Measurements from ENCODE around the gene EML4.
A peak's percentile ranks its signal among the peaks of the same experiment; 100 is the strongest.

The EML4 gene

DNA sequence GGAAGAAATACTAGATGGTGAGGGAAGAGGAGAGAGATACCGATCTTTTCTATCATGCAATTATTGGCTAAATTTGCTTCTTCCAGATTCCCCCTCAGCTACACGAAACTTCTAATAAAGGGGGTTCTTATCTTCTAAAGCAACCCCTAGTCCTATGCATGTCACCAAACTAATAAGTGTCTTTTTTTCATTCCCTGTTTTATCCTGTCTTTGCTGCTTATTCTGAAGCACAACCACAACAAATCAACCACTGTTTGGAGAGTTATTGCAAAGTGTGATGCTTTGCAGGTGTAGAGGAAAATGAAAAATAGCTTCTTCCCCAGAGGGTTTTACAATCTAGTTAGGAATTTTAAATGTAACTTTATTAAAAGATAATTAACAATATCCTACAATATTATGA lies 60.8 kb downstream of the EML4 start:
- DNase-seq, result no peak

GRCh38 chr2:42230891-42231290 lies 61.7 kb downstream of the EML4 start:
- no peak for DNase-seq

DNA sequence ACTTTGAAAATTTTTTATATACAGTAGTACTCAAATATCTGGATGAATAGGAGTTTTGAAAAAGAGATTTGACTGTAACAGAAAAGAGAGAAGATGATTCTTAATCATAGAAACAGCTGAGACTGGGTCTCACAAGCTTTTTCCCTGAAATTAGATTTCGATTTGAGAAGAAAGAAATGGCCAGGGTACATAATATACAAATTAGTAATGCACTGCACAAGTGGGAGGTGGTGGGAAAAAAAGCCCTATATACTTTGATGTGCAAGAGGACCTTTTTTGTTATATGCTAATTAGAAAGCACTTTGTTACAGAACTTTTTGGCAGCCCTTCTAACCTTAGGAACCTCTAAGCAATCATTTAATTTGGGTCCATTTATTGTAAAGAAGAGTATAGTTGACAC lies 62.9 kb downstream of the EML4 start:
- DNase-seq, result no peak

DNA sequence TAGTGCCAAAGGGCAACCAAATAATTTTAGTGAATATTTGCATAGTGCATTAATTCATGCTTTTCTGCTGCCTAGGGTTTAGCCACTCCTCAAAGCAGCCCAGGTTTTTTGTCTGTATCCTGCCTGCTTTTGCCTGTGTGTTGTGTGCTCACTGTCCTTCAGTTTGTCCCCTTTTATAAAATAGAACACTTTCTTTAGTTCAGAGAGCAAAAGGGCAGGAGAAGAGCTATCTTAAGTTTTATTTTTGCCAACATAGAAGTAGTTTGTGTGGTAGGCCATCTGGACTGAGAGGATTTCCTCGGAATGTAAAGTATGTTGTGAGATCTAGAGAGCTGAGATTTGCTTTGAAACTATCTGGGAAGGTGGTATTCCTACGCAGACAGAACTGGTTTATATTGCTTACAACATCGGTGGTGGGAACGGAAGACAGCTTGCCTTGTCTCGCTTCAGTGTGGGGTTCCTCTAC lies 64.9 kb downstream of the EML4 start:
- no peak for DNase-seq

DNA sequence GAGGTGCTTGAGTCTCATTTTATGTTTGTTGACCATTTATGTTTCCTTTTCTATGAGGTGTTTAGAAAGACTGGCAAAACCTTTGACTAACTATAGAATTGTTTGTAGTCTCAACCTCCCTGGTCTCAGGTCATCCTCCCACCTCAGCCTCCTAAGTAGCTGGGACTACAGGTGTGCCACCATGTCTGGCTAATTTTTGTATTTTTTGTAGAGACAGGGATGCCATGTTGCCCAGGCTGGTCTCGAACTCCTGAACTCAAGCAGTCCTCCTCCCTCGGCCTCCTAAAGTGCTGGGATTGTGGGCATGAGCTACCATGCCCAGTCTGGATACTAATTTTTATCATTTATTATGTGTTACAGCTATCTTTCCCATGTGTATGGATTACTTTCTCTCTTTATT lies 67.8 kb downstream of the EML4 start:
- DNase-seq, result no peak

GRCh38 chr2:42238644-42239288 lies 69.6 kb downstream of the EML4 start:
- DNase-seq, result peak; percentile 57

GRCh38 chr2:42239289-42239661 lies 70.1 kb downstream of the EML4 start:
- no peak for DNase-seq

- peak; percentile 12 for DNase-seq
Observed at GRCh38 chr2:42239811-42240210, 70.7 kb downstream of the EML4 start.

DNA sequence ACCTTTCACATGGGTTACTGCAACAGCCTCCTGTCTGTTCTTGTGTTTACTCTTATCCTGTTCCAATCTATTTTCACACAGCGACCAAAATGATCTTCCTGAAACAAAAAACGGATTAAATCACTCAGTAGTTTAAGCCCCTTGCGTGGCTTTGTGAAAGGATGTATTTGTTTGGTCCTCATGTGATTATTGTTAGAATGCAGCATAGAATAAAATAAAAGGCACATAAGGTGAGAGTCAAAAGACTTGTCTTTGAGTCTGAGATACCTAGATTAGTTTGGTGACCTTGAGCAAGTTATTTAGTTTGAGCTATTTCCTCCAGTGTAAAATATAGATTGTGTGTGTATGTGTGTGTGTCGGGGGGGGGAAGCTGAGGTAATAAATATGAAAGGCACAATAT lies 72.4 kb downstream of the EML4 start:
- DNase-seq, result no peak

GRCh38 chr2:42243297-42243696 lies 74.1 kb downstream of the EML4 start:
- DNase-seq, result no peak

- no peak for DNase-seq
Observed at GRCh38 chr2:42244520-42244919, 75.4 kb downstream of the EML4 start.

DNA sequence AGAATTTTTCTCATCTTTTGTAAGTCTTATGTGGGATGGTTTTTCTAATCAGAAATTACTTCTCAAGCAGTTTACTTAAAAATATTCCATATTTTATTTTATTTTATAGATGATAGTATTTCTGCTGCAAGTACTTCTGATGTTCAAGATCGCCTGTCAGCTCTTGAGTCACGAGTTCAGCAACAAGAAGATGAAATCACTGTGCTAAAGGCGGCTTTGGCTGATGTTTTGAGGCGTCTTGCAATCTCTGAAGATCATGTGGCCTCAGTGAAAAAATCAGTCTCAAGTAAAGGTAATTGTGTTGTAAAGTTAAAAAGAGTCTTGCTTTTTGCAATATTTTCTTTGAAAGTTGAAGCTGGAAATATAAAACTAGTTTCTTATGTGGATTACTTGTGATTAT lies 76.2 kb downstream of the EML4 start:
- DNase-seq, result no peak

- DNase-seq, result no peak
Observed at GRCh38 chr2:42246562-42246961, 77.4 kb downstream of the EML4 start.

DNA sequence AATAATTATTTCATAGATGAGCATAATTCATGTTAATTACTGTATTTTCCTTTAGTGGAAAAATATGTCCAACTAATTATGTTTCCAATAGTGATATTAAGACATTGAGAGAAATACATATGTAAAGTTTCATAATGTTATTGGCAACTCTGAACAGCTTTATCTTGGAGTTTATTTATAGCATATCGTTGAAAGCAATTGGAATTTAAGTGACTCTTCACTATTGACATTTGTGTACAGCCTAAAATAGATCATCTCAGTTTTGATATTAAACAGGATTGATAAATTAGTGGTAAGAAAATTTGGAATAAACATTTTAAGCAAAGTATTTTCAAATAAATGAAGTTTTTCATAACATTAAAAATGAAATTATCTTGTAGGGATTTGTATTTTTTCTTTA lies 79.7 kb downstream of the EML4 start:
- DNase-seq, result no peak

- DNase-seq, result no peak
Observed at GRCh38 chr2:42249284-42249683, 80.1 kb downstream of the EML4 start.

- DNase-seq, result no peak
Observed at GRCh38 chr2:42249887-42250286, 80.7 kb downstream of the EML4 start.

GRCh38 chr2:42250925-42251324 lies 81.8 kb downstream of the EML4 start:
- no peak for DNase-seq

DNA sequence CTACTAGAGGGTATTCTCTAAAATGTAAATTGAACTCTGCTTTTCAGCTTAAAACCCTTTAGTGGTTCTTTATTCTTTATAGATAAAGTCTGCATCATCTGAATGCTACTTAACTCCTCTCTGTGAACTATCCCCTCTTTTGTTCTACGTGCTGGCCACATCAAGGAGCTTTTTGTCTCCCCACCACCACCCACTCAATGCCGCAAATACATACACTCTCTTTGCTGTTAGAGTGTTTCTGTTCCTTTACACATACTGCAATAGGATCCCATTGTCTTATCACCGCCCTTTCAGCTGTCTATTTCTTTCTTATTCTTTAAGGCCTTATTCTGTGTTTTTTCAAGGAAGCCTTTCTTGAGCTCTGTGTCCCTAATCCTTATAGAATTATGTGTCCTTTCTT lies 83.3 kb downstream of the EML4 start:
- DNase-seq, result no peak

DNA sequence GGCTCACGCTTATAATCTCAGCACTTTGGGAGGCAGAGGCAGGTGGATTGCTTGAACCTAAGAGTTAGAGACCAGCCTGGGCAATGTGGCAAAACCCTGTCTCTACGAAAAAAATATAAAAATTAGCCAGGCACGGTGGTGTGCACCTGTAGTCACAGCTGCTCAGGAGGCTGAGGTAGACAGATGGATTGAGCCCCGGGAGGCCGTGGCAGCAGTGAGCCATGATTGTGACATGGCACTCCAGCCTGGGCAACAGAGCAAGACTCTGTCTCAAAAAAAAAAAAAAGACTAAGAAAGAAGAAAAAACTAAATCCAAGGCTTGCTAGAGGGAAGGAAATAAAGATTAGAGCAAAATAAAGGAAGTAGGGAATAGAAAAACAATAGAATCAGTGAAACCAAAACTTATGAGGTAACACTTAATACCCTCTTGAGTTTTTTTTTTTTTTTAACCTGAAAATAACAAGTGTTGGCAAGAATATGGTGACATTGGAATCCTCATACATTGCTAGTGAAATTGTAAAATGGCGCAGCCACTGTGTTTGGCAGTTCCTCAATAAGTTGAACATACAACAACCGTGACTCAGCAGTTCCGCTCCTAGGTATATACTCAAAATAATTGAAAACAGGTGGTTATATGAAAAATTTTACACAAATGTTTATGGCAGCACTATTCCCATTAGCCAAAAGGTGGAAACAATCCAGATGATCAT lies 85.2 kb downstream of the EML4 start:
- no peak for DNase-seq

DNA sequence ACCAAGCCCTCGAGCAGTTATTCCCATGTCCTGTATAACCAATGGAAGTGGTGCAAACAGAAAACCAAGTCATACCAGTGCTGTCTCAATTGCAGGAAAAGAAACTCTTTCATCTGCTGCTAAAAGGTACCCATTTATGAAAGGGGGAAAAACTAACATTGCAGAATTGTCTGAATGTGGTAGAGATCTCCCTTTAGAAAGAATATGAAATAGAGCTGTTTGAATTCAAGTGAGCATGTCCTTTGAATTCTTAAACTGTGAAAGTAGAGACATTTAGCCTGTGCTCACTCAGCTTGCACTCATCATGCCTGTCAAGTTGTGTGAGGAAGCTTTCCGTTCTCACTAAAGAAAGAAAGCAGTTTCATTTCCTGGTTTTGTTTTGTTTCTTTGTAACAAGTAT lies 87.4 kb downstream of the EML4 start:
- no peak for DNase-seq

DNA sequence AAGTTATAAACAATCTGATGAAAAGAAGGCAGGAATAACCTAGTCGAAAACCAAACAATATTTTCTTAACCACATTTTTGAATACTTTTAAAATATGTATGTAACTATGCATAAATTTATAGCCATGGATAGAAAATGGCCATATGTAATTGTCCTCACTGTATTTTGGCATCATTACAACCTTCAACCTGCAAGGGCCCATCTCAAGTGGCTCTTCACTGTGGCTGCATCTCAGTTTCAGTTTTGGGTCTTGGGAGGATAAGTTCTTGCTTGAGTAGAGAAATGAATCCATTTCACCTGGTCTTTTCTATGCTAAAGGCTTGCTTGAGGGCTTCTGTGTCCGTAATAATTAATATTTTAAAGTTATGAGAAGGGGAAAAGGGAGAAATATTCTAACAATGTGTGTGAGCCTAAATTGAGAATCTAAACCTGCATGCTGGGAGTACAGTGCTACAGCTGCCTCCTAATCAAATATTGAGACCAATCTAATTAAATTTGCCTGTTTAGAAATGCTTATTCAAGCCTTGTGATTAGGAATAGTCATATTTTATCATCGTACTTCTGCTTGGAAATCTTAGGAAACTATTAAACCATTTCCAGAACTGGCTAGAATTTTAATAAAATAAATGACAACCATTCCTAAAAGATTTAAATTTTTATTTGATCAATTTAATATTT lies 92.5 kb downstream of the EML4 start:
- no peak for DNase-seq

- no peak for DNase-seq
Observed at GRCh38 chr2:42266236-42266635, 97.1 kb downstream of the EML4 start.

GRCh38 chr2:42267530-42267929 lies 98.4 kb downstream of the EML4 start:
- no peak for DNase-seq

GRCh38 chr2:42268528-42269151 lies 99.5 kb downstream of the EML4 start:
- DNase-seq, result no peak
